Tibial nerve (tissue), 4 donors: ENCODE measurements around the gene PMF1.
A peak's percentile ranks its signal among the peaks of the same experiment; 100 is the strongest.

Experiments used
- CTCF ChIP-seq, 5 experiments: fragments of 200-600 bp in 3 of 5; fragments of 450-650 bp in 2 of 5; sonication (generic) in 3 of 5; IDR thresholded peaks; one replicate each; pipeline ENCODE4 v1.5.1; 2016 to 2019; ENCODE audit warnings: antibody characterized with exemption in 5 of 5, mild to moderate bottlenecking in 3 of 5, moderate library complexity in 2 of 5
- EP300 ChIP-seq, 2 donors: sonication (generic); formaldehyde crosslinking; IDR thresholded peaks; one replicate each; pipeline ENCODE4 v1.6.1; 2017; ENCODE audit warnings: antibody characterized with exemption in 2 of 2, mild to moderate bottlenecking in 1 of 2
- POLR2A ChIP-seq, 2 donors: fragments of 450-650 bp; IDR thresholded peaks; one replicate each; pipeline ENCODE4 v1.6.1; 2017; ENCODE audit warnings: antibody characterized with exemption in 2 of 2, mild to moderate bottlenecking in 2 of 2, moderate library complexity in 2 of 2

- peak; percentile 87 to 97 for TF ChIP-seq EP300 (IDR thresholded peaks at IDR 0.05)
- TF ChIP-seq CTCF (IDR thresholded peaks at IDR 0.05), result peak in 2 of 5 experiments; percentile 37 to 50
- peak; percentile 17 to 73 for TF ChIP-seq POLR2A (IDR thresholded peaks at IDR 0.05)
Measured at GRCh38 chr1:156212833-156213643, at the start of gene PMF1.
